B cell (primary cell): ENCODE measurements around the gene EPHB1. TPM values are rescaled to one million over a fixed set of nuclear protein-coding genes. Genes with fewer than 3 reads are reported as not detected.

Source experiments
- ATAC-seq: fragments of 200-7000 bp; cut with Tn5 transposase; one replicate; pipeline ENCODE4 v1.10.0; 2021; ENCODE audit warnings: low read depth, mild to moderate bottlenecking, moderate number of reproducible peaks, moderate library complexity
- CTCF ChIA-PET: fragments of 350-600 bp; sonication (Branson Sonifier 250); formaldehyde crosslinking; loops from one replicate; lab custom pipeline; 2021; ENCODE audit warnings: antibody characterized with exemption, inconsistent platforms; lab: Charles Lee
- POLR2A ChIA-PET: fragments of 350-600 bp; sonication (Branson Sonifier 250); formaldehyde crosslinking; loops from one replicate; lab custom pipeline; 2021; ENCODE audit warnings: antibody characterized with exemption; lab: Charles Lee
- DNase-seq: peaks from one replicate; pipeline ENCODE4 v3.0.0; 2013
- H2AFZ ChIP-seq: 2 replicates; pipeline ENCODE4 v1.6.1; 2012; ENCODE audit warnings: mild to moderate bottlenecking, low read depth, low read length; ENCODE audit not compliant: insufficient read depth, poor library complexity, severe bottlenecking
- H3K27ac ChIP-seq, 2 donors: 1 replicate in 1 of 2; 2 replicates in 1 of 2; pipeline ENCODE4 v1.5.1; 2012 to 2013; ENCODE audit warnings: low read length in 2 of 2, mild to moderate bottlenecking in 2 of 2, moderate library complexity in 1 of 2
- H3K27me3 ChIP-seq, 4 experiments: fragments of 200-600 bp in 1 of 4; sonication (generic) in 1 of 4; replicated peaks in 1 of 4; 1 replicate in 2 of 4; 2 replicates in 2 of 4; pipeline versions ENCODE4 v1.6.1 to v1.7.0; 2013 to 2016; ENCODE audit warnings: low read length in 3 of 4, mild to moderate bottlenecking in 2 of 4, mixed read lengths in 1 of 4, moderate library complexity in 1 of 4; ENCODE audit not compliant: insufficient read depth in 4 of 4, control insufficient read depth in 3 of 4; ENCODE audit errors: control extremely low read depth in 1 of 4
- H3K36me3 ChIP-seq, 2 experiments: replicated peaks in 1 of 2; 1 replicate in 1 of 2; 2 replicates in 1 of 2; pipeline versions ENCODE4 v1.6.1 to v1.7.1; 2013; ENCODE audit warnings: low read length in 1 of 2; ENCODE audit not compliant: insufficient read depth in 2 of 2, control insufficient read depth in 1 of 2; ENCODE audit errors: control extremely low read depth in 1 of 2, extremely low read depth in 1 of 2
- H3K4me1 ChIP-seq, 2 donors: fragments of 200-600 bp in 1 of 2; sonication (generic) in 1 of 2; 1 replicate in 1 of 2; 2 replicates in 1 of 2; pipeline versions ENCODE4 v1.5.1 to v1.6.1; 2013 to 2017; ENCODE audit warnings: low read length in 2 of 2; ENCODE audit not compliant: control insufficient read depth in 2 of 2, insufficient read depth in 2 of 2
- H3K4me2 ChIP-seq: replicated peaks from 2 replicates; pipeline ENCODE3; 2012; ENCODE audit warnings: mild to moderate bottlenecking, low read depth, low read length; ENCODE audit not compliant: poor library complexity, severe bottlenecking
- H3K4me3 ChIP-seq, 5 experiments: fragments of 200-600 bp in 1 of 5; sonication (generic) in 1 of 5; 1 replicate in 3 of 5; 2 replicates in 2 of 5; pipeline versions ENCODE4 v1.5.1 to v1.7.0; 2011 to 2016; ENCODE audit warnings: low read length in 4 of 5, mild to moderate bottlenecking in 4 of 5, low read depth in 2 of 5, control low read depth in 1 of 5, moderate library complexity in 1 of 5; ENCODE audit not compliant: insufficient read depth in 1 of 5; ENCODE audit errors: control extremely low read depth in 1 of 5, extremely low read depth in 1 of 5
- H3K79me2 ChIP-seq: fragments of 200-600 bp; sonication (generic); one replicate; pipeline ENCODE4 v1.6.0; 2016; ENCODE audit warnings: low read length; ENCODE audit not compliant: control insufficient read depth, insufficient read depth
- H3K9ac ChIP-seq: fragments of 200-600 bp; sonication (generic); 2 replicates; pipeline ENCODE4 v1.6.1; 2017; ENCODE audit warnings: mild to moderate bottlenecking, low read length, moderate library complexity
- H3K9me3 ChIP-seq, 3 donors: one replicate each; pipeline versions ENCODE4 v1.6.1 to v1.7.1; 2013; ENCODE audit warnings: low read length in 2 of 3; ENCODE audit not compliant: control insufficient read depth in 2 of 3, insufficient read depth in 1 of 3; ENCODE audit errors: control extremely low read depth in 1 of 3
- H4K20me1 ChIP-seq: 2 replicates; pipeline ENCODE4 v1.6.0; 2012; ENCODE audit warnings: mild to moderate bottlenecking, low read length; ENCODE audit not compliant: insufficient read depth, control insufficient read depth, poor library complexity, severe bottlenecking
- H3K27ac Mint-ChIP-seq: one replicate; pipeline ENCODE4 v1.8.0; 2021; ENCODE audit warnings: mixed read lengths
- H3K27me3 Mint-ChIP-seq: one replicate; pipeline ENCODE4 v1.8.0; 2021; ENCODE audit warnings: mixed read lengths
- H3K4me1 Mint-ChIP-seq: one replicate; pipeline ENCODE4 v1.8.0; 2021; ENCODE audit warnings: mixed read lengths
- H3K4me3 Mint-ChIP-seq: one replicate; pipeline ENCODE4 v1.8.0; 2021; ENCODE audit warnings: mixed read lengths
- H3K9me3 Mint-ChIP-seq: one replicate; pipeline ENCODE4 v1.8.0; 2022; ENCODE audit warnings: mixed read lengths; ENCODE audit not compliant: insufficient read depth
- CTCF ChIP-seq: fragments of 200-600 bp; IDR thresholded peaks from one replicate; pipeline ENCODE4 v1.8.0; 2022; ENCODE audit warnings: antibody characterized with exemption, mild to moderate bottlenecking
- EZH2 ChIP-seq: IDR thresholded peaks from 2 replicates; pipeline ENCODE4 v1.6.1; 2012; ENCODE audit warnings: borderline replicate concordance, low read depth, mild to moderate bottlenecking, moderate library complexity, low read length; ENCODE audit not compliant: insufficient read depth, poor library complexity, severe bottlenecking
- WGBS: methylation state at CpG from one replicate; pipeline ENCODE4 v1.1.5; 2013; ENCODE audit warnings: missing lambda C conversion rate; ENCODE audit not compliant: insufficient coverage; 5-methylcytosine and 5-hydroxymethylcytosine counted together
- intact Hi-C: fragments of 100-400 bp; cut with micrococcal nuclease; formaldehyde crosslinking; loops from one replicate; pipeline ENCODE4 v1.10.0; 2022
- polyA plus RNA-seq: library from polyadenylated mRNA; depleted of rRNA; stranded (reverse); fragments of >200 nt; gene quantifications from 2 replicates; pipeline ENCODE4 v1.2.3, GENCODE V29; 2012
- total RNA-seq, 2 donors: library from RNA; stranded (reverse); fragments of 120-200 nt in 1 of 2; gene quantifications; 1 replicate in 1 of 2; 2 replicates in 1 of 2; pipeline versions ENCODE4 v1.2.3 to v1.2.4, GENCODE V29; 2013 to 2022

The EPHB1 gene
- total and polyA plus RNA-seq, 2 donors (not counting 1 experiment from before 2014, with no cell fraction given), result 0.01 TPM; not detected in 1

GRCh38 chr3:134931045-134931785 is 136.2 kb downstream of the EPHB1 start:
- Mint-ChIP-seq H3K27ac (no peak overlapping the region), H3K4me3 (no peak overlapping the region), H3K4me1 (no peaks in the 10 kb centered on the region), H3K9me3 (no peaks in the 10 kb centered on the region), H3K27me3 (no peaks in the 10 kb centered on the region)
- POLR2A ChIA-PET, result no interaction called here
- CTCF ChIA-PET, result no interaction called here
- Histone ChIP-seq H4K20me1 (no peaks in the 10 kb centered on the region), H3K36me3 (no peaks in the 10 kb centered on the region), H3K79me2 (no peaks in the 10 kb centered on the region), H3K27me3 (no peaks in the 10 kb centered on the region), H3K9me3 (no peaks in the 10 kb centered on the region), H3K4me2 (no peak overlapping the region), H2AFZ (no peak overlapping the region), H3K4me1 (no peaks in the 10 kb centered on the region), H3K9ac (no peak overlapping the region), H3K27ac (no peak overlapping the region), H3K4me3 (no peak overlapping the region)
- intact Hi-C loops, result no loop called here
- no peak for TF ChIP-seq CTCF
- TF ChIP-seq EZH2, result no peak
- WGBS, result 64% methylated on average over 4 of the region's 5 CpGs
- ATAC-seq (no peak), DNase-seq (no peak)

- peaks cover 2% of the 10 kb centered on the region for H3K27me3 Mint-ChIP-seq
- TF ChIP-seq CTCF, result no peak
- TF ChIP-seq EZH2, result no peak
- Histone ChIP-seq H4K20me1 (no peaks in the 10 kb centered on the region), H3K4me2 (no peak overlapping the region), H3K9me3 (no peaks in the 10 kb centered on the region), H3K27ac (no peak overlapping the region), H2AFZ (no peak overlapping the region), H3K4me1 (no peaks in the 10 kb centered on the region), H3K79me2 (no peaks in the 10 kb centered on the region), H3K27me3 (no peaks in the 10 kb centered on the region), H3K9ac (no peak overlapping the region), H3K4me3 (no peak overlapping the region), H3K36me3 (no peaks in the 10 kb centered on the region)
- WGBS, result 94% methylated on average over 6 of the region's 6 CpGs
- DNase-seq, result no peak
- no peaks in the 10 kb centered on the region for H3K4me1 Mint-ChIP-seq
- intact Hi-C loops, result no loop called here
- H3K9me3 Mint-ChIP-seq, result no peaks in the 10 kb centered on the region
- ATAC-seq, result no peak
- no peak overlapping the region for H3K4me3 Mint-ChIP-seq
- CTCF ChIA-PET, result no interaction called here
- no peak overlapping the region for H3K27ac Mint-ChIP-seq
- POLR2A ChIA-PET, result no interaction called here
Observed at GRCh38 chr3:134932035-134932434, 137.0 kb downstream of the EPHB1 start.
